ENCODE measurements around the gene ARHGAP4.

The ARHGAP4 gene

DNA sequence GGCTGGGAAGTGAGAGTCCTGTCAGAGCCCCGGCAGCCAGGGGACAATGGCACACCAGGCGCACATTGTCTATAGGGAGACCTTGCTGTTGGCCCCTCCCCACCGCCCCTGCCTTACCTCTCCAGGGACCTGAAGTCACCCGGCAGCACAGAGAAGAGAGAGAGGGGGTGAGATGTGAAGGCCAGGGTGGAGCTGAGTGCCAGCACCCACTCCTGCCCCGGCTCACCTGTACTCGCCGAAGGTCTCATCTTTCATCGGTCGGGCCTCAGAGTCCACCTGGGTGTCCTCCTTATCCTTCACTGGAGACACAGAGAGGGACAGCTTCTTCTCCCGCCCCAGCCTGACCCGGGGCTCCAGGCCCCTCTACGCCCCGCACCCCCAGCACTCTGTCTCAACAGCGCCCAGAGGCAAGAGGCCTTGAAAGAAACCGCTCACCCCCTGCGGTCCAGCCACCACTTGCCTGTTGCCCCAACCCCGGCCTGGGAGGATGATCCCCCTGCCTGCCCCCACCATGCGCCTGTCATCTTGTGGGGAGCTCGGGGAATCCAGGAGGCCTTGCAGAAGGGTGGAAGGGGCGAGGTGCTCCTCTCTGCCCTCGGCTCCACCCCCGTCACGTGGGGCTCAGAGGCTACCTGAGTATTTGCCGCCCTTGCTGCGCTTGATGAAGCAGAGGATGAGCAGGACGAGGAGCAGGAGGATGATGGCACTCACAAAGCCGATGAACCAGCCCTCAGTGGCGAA, 62.6 kb downstream of the ARHGAP4 start:
- DNase-seq = no peak

DNA sequence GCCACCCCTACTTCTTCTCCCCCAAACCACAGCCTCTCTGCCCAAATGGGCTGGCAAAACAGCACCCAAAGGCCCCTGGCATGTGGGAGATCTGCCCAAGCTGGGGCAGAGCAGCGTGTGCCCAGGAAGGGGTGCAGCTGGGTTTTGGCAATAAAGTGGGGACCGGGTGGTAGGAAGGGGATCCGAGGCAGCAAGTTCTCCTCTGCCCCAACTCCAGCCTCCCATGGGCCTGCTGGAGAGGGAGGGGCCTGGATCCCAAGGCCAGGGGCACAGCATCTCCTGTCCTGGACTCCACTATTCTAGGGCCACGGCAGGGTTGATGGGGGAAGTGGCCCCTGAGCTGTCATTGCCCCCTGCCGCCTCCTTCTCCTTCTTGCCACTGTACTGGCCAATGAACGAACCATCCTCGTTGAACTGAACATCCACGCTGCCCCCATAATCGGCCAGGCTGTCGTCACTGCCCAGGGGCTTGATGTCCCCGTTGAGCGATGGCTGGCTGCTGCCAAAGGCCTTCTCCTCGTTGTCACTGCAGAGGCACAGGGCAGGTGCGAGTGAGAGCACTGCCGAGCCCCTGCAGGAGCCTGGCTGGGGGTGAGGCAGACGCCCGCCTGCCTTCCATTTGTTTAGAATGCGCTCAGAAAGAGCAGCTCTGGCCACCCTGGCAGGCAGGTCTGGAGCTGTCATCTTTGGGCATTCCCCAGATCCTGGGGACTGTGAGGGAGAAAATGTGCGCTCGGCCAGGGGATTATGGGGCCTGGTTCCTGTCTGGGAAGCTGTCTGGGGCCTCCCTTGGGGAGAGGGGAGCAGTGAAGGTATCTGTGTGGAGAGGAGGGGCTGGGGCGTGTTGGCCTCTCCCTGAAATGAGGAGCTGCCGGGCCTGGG, 63.5 kb downstream of the ARHGAP4 start:
- no peak for DNase-seq

DNA sequence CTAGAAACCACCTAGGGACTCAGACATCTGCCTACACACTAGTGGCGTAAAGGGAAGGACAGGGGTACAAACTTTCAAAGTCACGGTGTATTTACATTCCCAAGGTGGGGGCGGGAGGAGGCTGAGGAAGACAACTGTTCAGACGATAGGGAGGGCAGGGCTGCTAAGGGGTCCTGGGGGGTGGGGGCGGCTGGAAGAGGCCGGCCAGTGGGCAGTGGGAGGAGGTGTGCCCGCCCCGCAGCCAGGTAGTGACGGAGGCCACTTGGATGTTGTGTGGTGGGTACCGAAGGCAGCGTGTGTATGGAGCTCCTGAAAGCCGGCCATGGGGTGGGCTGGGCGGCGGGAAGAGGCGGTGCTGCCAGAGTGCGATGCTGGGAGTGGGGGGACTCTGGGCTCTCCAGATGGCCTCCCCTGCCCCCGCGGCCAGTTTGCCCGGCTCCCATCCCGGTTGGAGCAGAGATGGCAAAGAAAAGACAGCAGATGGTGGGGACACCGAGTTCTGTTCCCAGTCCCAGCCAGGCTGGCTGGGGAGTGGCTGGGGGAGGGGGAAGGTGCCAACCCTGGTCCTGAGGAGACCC, 64.2 kb downstream of the ARHGAP4 start:
- DNase-seq = no peak

DNA sequence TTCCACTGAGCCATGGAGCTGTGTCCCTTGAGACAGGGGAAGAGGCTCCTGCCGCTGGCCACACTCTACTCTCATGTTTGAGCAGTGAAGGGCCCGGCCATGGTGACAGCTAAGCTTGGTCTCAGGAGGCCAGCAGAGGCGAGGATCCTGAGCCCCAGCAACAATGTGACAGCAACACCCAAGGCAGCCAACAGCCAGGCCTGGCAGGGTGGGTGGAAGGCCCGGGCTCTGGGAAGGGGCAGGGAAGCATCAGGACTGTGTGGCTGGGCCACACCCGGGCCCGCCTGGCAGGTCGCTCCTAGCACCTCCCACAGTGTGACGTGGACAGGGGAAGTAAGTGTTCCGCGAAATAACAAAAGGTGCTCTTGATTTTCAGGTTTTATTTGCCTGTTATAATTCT, 64.9 kb downstream of the ARHGAP4 start:
- no peak for DNase-seq
